HCT116 (cell line): Measurements from ENCODE around the gene SUN2.

Experiments
- ATF3 ChIP-seq: IDR thresholded peaks from 2 replicates; pipeline ENCODE4 v1.6.1; 2012
- CEBPB ChIP-seq: IDR thresholded peaks from 2 replicates; pipeline ENCODE4 v1.6.1; 2012; ENCODE audit warnings: low read depth
- CTCF ChIP-seq, 3 experiments: fragments of 200-600 bp in 1 of 3; sonication (generic) in 1 of 3; IDR thresholded peaks in 2 of 3; conservative IDR thresholded peaks in 1 of 3; 2 replicates each; pipeline ENCODE4 v1.5.1; 2012 to 2017; ENCODE audit warnings: low read depth in 2 of 3, low read length in 2 of 3, antibody characterized with exemption in 1 of 3, borderline replicate concordance in 1 of 3, control low read depth in 1 of 3, mild to moderate bottlenecking in 1 of 3, mixed read lengths in 1 of 3, mixed run types in 1 of 3, moderate library complexity in 1 of 3; ENCODE audit not compliant: insufficient read depth in 1 of 3
- EZH2 ChIP-seq: fragments of 200-600 bp; sonication (generic); IDR thresholded peaks from 2 replicates; pipeline ENCODE4 v1.6.1; 2017; ENCODE audit warnings: antibody characterized with exemption, mixed run types
- FOSL1 ChIP-seq: IDR thresholded peaks from 2 replicates; pipeline ENCODE4 v1.6.1; 2012; ENCODE audit warnings: low read depth
- JUND ChIP-seq: IDR thresholded peaks from 2 replicates; pipeline ENCODE4 v1.6.1; 2012
- POLR2A ChIP-seq: IDR thresholded peaks from 2 replicates; pipeline ENCODE4 v1.7.0; 2011; ENCODE audit warnings: borderline replicate concordance; ENCODE audit not compliant: insufficient read depth, insufficient read length; ENCODE audit errors: extremely low read depth
- POLR2AphosphoS5 ChIP-seq: IDR thresholded peaks from 2 replicates; pipeline ENCODE4 v1.6.1; 2011; ENCODE audit warnings: mild to moderate bottlenecking, low read depth, low read length, moderate library complexity
- RAD21 ChIP-seq: IDR thresholded peaks from 2 replicates; pipeline ENCODE4 v1.6.1; 2012; ENCODE audit warnings: low read depth, mild to moderate bottlenecking
- SP1 ChIP-seq: IDR thresholded peaks from 2 replicates; pipeline ENCODE4 v1.6.1; 2012; ENCODE audit warnings: low read depth
- SRF ChIP-seq: IDR thresholded peaks from 2 replicates; pipeline ENCODE4 v1.6.1; 2012; ENCODE audit warnings: low read depth
- TCF7L2 ChIP-seq: IDR thresholded peaks from 2 replicates; pipeline ENCODE4 v1.7.0; 2011; ENCODE audit warnings: borderline replicate concordance, inconsistent platforms; ENCODE audit not compliant: insufficient read depth, insufficient read length; ENCODE audit errors: extremely low read depth
- ZNF274 ChIP-seq: fragments of 200-500 bp; sonication (Bioruptor generic); IDR thresholded peaks from 2 replicates; pipeline ENCODE4 v1.6.1; 2014; ENCODE audit warnings: mild to moderate bottlenecking, low read depth, low read length, inconsistent platforms

GRCh38 chr22:38793721-38794466 lies 38.1 kb upstream of the SUN2 start, which contains the start of gene DNAL4:
- TF ChIP-seq RAD21, result no peak
- TF ChIP-seq FOSL1, result no peak
- TF ChIP-seq CTCF (IDR thresholded peaks at IDR 0.05 in 2 of 3, conservative IDR thresholded peaks at IDR 0.05 in 1 of 3; ENCODE audit: borderline replicate concordance in 1 of 3, insufficient read depth in 1 of 3, low read depth in 2 of 3, low read length in 2 of 3), result no peak
- TF ChIP-seq SP1, result peak; percentile 92
- TF ChIP-seq JUND, result no peak
- TF ChIP-seq TCF7L2, result no peak
- TF ChIP-seq EZH2, result no peak
- TF ChIP-seq ATF3, result no peak
- TF ChIP-seq POLR2AphosphoS5, result peak; percentile 40
- TF ChIP-seq POLR2A, result no peak
- TF ChIP-seq CEBPB, result no peak
- peak; percentile 99 for TF ChIP-seq SRF
- TF ChIP-seq ZNF274, result no peak
